ENCODE data around the gene BTN3A1. TPM values are rescaled to one million over a fixed set of nuclear protein-coding genes. Genes with fewer than 3 reads are reported as not detected.

Gene BTN3A1
- total RNA-seq, 3 donors from 2014 or later (not counting 1 experiment from before 2014, with no cell fraction given) = 285 to 373 (median 348) TPM

- Mint-ChIP-seq H3K27me3 (ENCODE audit: low read depth in 2 of 2) (no peaks in the 10 kb centered on the region), H3K4me3 (no peak overlapping the region), H3K36me3 (peaks cover 9% of the 10 kb centered on the region), H3K9me3 (no peaks in the 10 kb centered on the region), H3K4me1 (peaks cover 0 to 5% of the 10 kb centered on the region in 2 donors), H3K27ac (no peak overlapping the region)
- Histone ChIP-seq H3K9me3 (ENCODE audit: control insufficient read depth, insufficient read depth, low read length) (no peaks in the 10 kb centered on the region), H3K4me1 (ENCODE audit: control insufficient read depth, insufficient read depth, low read length) (no peaks in the 10 kb centered on the region), H3K27ac (ENCODE audit: low read length) (no peak overlapping the region), H3K36me3 (ENCODE audit: control insufficient read depth, insufficient read depth, low read length) (peaks cover 29% of the 10 kb centered on the region), H3K27me3 (ENCODE audit: control insufficient read depth, insufficient read depth, low read length) (no peaks in the 10 kb centered on the region), H3K4me3 (ENCODE audit: low read length) (no peak overlapping the region)
- DNase-seq (no peak), ATAC-seq (no peak)
- WGBS (ENCODE audit: insufficient coverage) = 96% methylated on average over 1 of the region's 1 CpG
- TF ChIP-seq CTCF (IDR thresholded peaks at IDR 0.05) = no peak
- intact Hi-C loops (cut with micrococcal nuclease) = no loop called here
These were observed 7.8 kb upstream of the BTN3A1 start for GRCh38 chr6:26394289-26394688.

- WGBS (ENCODE audit: insufficient coverage) = 100% methylated on average over 1 of the region's 1 CpG
- no peak for TF ChIP-seq CTCF (IDR thresholded peaks at IDR 0.05)
These were observed 3.5 kb upstream of the BTN3A1 start for GRCh38 chr6:26398555-26398954.

GRCh38 chr6:26400626-26401025, 1.4 kb upstream of the BTN3A1 start:
- Mint-ChIP-seq H3K27ac (peak overlapping the region; percentile 96 to 99), H3K4me1 (peaks cover 51% of the 10 kb centered on the region in 2 donors), H3K36me3 (peaks cover 13% of the 10 kb centered on the region), H3K9me3 (no peaks in the 10 kb centered on the region), H3K4me3 (peak overlapping the region; percentile 95), H3K27me3 (ENCODE audit: low read depth in 2 of 2) (no peaks in the 10 kb centered on the region)
- H3K36me3 ChIP-seq (ENCODE audit: control insufficient read depth, insufficient read depth, low read length) = peaks cover 10% of the 10 kb centered on the region
- peak in 1 of 2 donors; percentile 27 for DNase-seq
- 56% methylated on average over 2 of the region's 2 CpGs for WGBS (ENCODE audit: insufficient coverage)
- H3K4me3 ChIP-seq (ENCODE audit: low read length) = no peak overlapping the region
- H3K4me1 ChIP-seq (ENCODE audit: control insufficient read depth, insufficient read depth, low read length) = peaks cover 31% of the 10 kb centered on the region
- H3K27ac ChIP-seq (ENCODE audit: low read length) = no peak overlapping the region
- no peak for TF ChIP-seq CTCF (IDR thresholded peaks at IDR 0.05)
- H3K27me3 ChIP-seq (ENCODE audit: control insufficient read depth, insufficient read depth, low read length) = no peaks in the 10 kb centered on the region
- ATAC-seq = no peak
- H3K9me3 ChIP-seq (ENCODE audit: control insufficient read depth, insufficient read depth, low read length) = no peaks in the 10 kb centered on the region
- intact Hi-C loops (cut with micrococcal nuclease) = loop anchor here (5.0 kb wide), 1 partner anchor 42 kb away; the partner anchor contains the start of gene BTN3A3

More at GRCh38 chr6:26398555-26398954, 3.5 kb upstream of the BTN3A1 start:
- H3K4me1 ChIP-seq (ENCODE audit: control insufficient read depth, insufficient read depth, low read length) = peaks cover 12% of the 10 kb centered on the region
- H3K27ac Mint-ChIP-seq = no peak overlapping the region
- no peaks in the 10 kb centered on the region for H3K36me3 ChIP-seq (ENCODE audit: control insufficient read depth, insufficient read depth, low read length)
- intact Hi-C loops (cut with micrococcal nuclease) = no loop called here
- H3K4me3 ChIP-seq (ENCODE audit: low read length) = no peak overlapping the region
- H3K27me3 ChIP-seq (ENCODE audit: control insufficient read depth, insufficient read depth, low read length) = no peaks in the 10 kb centered on the region
- peaks cover 30 to 35% of the 10 kb centered on the region in 2 donors for H3K4me1 Mint-ChIP-seq
- DNase-seq = no peak
- ATAC-seq = no peak
- H3K4me3 Mint-ChIP-seq = no peak overlapping the region
- H3K27ac ChIP-seq (ENCODE audit: low read length) = no peak overlapping the region
- no peaks in the 10 kb centered on the region for H3K27me3 Mint-ChIP-seq (ENCODE audit: low read depth in 2 of 2)
- peaks cover 10% of the 10 kb centered on the region for H3K36me3 Mint-ChIP-seq
- no peaks in the 10 kb centered on the region for H3K9me3 Mint-ChIP-seq
- no peaks in the 10 kb centered on the region for H3K9me3 ChIP-seq (ENCODE audit: control insufficient read depth, insufficient read depth, low read length)
